Measurements from ENCODE around the gene DAPK1.
A peak's percentile ranks its signal among the peaks of the same experiment; 100 is the strongest.

Gene DAPK1

GRCh38 chr9:87673446-87674120, 175.9 kb downstream of the DAPK1 start:
- no peak for DNase-seq

- DNase-seq, result no peak
Measured at GRCh38 chr9:87674565-87675299, 177.1 kb downstream of the DAPK1 start.

- no peak for DNase-seq
Measured at GRCh38 chr9:87675906-87676515, 178.3 kb downstream of the DAPK1 start.

- no peak for DNase-seq
Measured at GRCh38 chr9:87676976-87677775, 179.5 kb downstream of the DAPK1 start.

GRCh38 chr9:87677776-87678587, 180.3 kb downstream of the DAPK1 start:
- DNase-seq, result no peak

- peak; percentile 57 to 66 for DNase-seq
Measured at GRCh38 chr9:87678650-87679355, 181.1 kb downstream of the DAPK1 start.

- DNase-seq, result no peak
Measured at GRCh38 chr9:87681271-87682061, 183.8 kb downstream of the DAPK1 start.

GRCh38 chr9:87682085-87682484, 184.4 kb downstream of the DAPK1 start:
- DNase-seq, result no peak

- DNase-seq, result no peak
Measured at GRCh38 chr9:87682618-87683017, 185.0 kb downstream of the DAPK1 start.

GRCh38 chr9:87683751-87684626, 186.3 kb downstream of the DAPK1 start:
- DNase-seq, result no peak

- peak in 1 of 2 experiments; percentile 31 for DNase-seq
Measured at GRCh38 chr9:87684627-87685219, 187.1 kb downstream of the DAPK1 start.

GRCh38 chr9:87685441-87685840, 187.8 kb downstream of the DAPK1 start:
- DNase-seq, result no peak

GRCh38 chr9:87685871-87686519, 188.3 kb downstream of the DAPK1 start:
- DNase-seq, result no peak

GRCh38 chr9:87686520-87687090, 188.9 kb downstream of the DAPK1 start:
- no peak for DNase-seq

GRCh38 chr9:87687207-87687606, 189.5 kb downstream of the DAPK1 start:
- DNase-seq, result no peak

- no peak for DNase-seq
Measured at GRCh38 chr9:87694236-87694755, 196.6 kb downstream of the DAPK1 start.

- no peak for DNase-seq
Measured at GRCh38 chr9:87695523-87695922, 197.9 kb downstream of the DAPK1 start.

- DNase-seq, result no peak
Measured at GRCh38 chr9:87696641-87697040, 199.0 kb downstream of the DAPK1 start.

Data from SW 1271 (cell line).